Endothelial cell of umbilical vein (primary cell): Measurements from ENCODE around the gene PSME3IP1. TPM values are rescaled to one million over a fixed set of nuclear protein-coding genes. Genes with fewer than 3 reads are reported as not detected.

ENCODE experiments used
- BruUV-seq: library from RNA; stranded (reverse); fragments of 400-500 nt; replicated peaks from 2 replicates; lab custom pipeline; 2021; lab: Mats Ljungman, UMichigan
- CTCF ChIA-PET: fragments of 300-600, 350-600 bp; sonication (Branson Sonifier 250); formaldehyde crosslinking; loops from one replicate; lab custom pipeline; 2021; ENCODE audit warnings: antibody characterized with exemption, inconsistent platforms; lab: Charles Lee
- POLR2A ChIA-PET: fragments of 300-600, 350-600 bp; sonication (Branson Sonifier 250); formaldehyde crosslinking; loops from one replicate; lab custom pipeline; 2021; ENCODE audit warnings: antibody characterized with exemption, inconsistent platforms; lab: Charles Lee
- DNase-seq: peaks from one replicate; pipeline ENCODE4 v3.0.0-alpha.2; 2011; ENCODE audit warnings: low read depth, low spot score
- FAIRE-seq: peaks from 2 replicates; lab custom pipeline; 2011; peaks lifted over from hg19 to GRCh38; lab: Jason Lieb, UNC
- H2AFZ ChIP-seq: 2 replicates; pipeline ENCODE4 v1.6.0; 2012; ENCODE audit warnings: low read depth, low read length, control low read depth, inconsistent platforms
- H3K27ac ChIP-seq: 2 replicates; pipeline ENCODE4 v1.5.1; 2011; ENCODE audit warnings: low read depth, mild to moderate bottlenecking, control low read depth, low read length, moderate library complexity; ENCODE audit not compliant: insufficient read depth
- H3K27me3 ChIP-seq, 2 experiments: 2 replicates each; pipeline versions ENCODE4 v1.6.0 to v1.6.1; 2011; ENCODE audit warnings: low read length in 2 of 2, mixed read lengths in 1 of 2; ENCODE audit not compliant: control insufficient read depth in 2 of 2, insufficient read depth in 2 of 2
- H3K36me3 ChIP-seq, 2 experiments: 2 replicates in 1 of 2; 3 replicates in 1 of 2; pipeline ENCODE4 v1.5.1; 2011; ENCODE audit warnings: low read length in 2 of 2, mild to moderate bottlenecking in 1 of 2, moderate library complexity in 1 of 2; ENCODE audit not compliant: control insufficient read depth in 2 of 2, insufficient read depth in 2 of 2; ENCODE audit errors: extremely low read depth in 1 of 2
- H3K4me1 ChIP-seq: 3 replicates; pipeline ENCODE4 v1.5.1; 2011; ENCODE audit warnings: mild to moderate bottlenecking, low read length; ENCODE audit not compliant: control insufficient read depth, insufficient read depth; ENCODE audit errors: extremely low read depth
- H3K4me2 ChIP-seq: 2 replicates; pipeline ENCODE4 v1.6.1; 2011; ENCODE audit warnings: low read length, control low read depth, mixed read lengths; ENCODE audit not compliant: insufficient read depth
- H3K4me3 ChIP-seq, 3 experiments: fragments of 200-600 bp in 1 of 3; sonication (generic), shearing (Covaris generic) in 1 of 3; replicated peaks in 1 of 3; 2 replicates each; pipeline ENCODE4 v1.5.1; 2011 to 2016; ENCODE audit warnings: control low read depth in 3 of 3, low read length in 3 of 3, mild to moderate bottlenecking in 2 of 3, inconsistent platforms in 1 of 3, low read depth in 1 of 3, moderate library complexity in 1 of 3; ENCODE audit not compliant: insufficient read depth in 1 of 3
- H3K79me2 ChIP-seq: 2 replicates; pipeline ENCODE4 v1.6.0; 2012; ENCODE audit warnings: low read length, inconsistent platforms; ENCODE audit not compliant: control insufficient read depth, insufficient read depth
- H3K9ac ChIP-seq: replicated peaks from 2 replicates; pipeline ENCODE3; 2011; ENCODE audit warnings: low read length, control low read depth; ENCODE audit not compliant: insufficient read depth; ENCODE audit errors: extremely low read depth
- H3K9me1 ChIP-seq: replicated peaks from 3 replicates; pipeline ENCODE4 v1.6.0; 2011; ENCODE audit warnings: mild to moderate bottlenecking, low read length; ENCODE audit not compliant: control insufficient read depth, insufficient read depth; ENCODE audit errors: extremely low read depth
- H3K9me3 ChIP-seq: replicated peaks from 2 replicates; pipeline ENCODE4 v1.5.1; 2012; ENCODE audit warnings: low read length, inconsistent platforms; ENCODE audit not compliant: control insufficient read depth, insufficient read depth
- H4K20me1 ChIP-seq: replicated peaks from 2 replicates; pipeline ENCODE3; 2011; ENCODE audit warnings: mild to moderate bottlenecking, low read length; ENCODE audit not compliant: control insufficient read depth, insufficient read depth; ENCODE audit errors: extremely low read depth
- CTCF ChIP-seq, 2 donors: IDR thresholded peaks; 1 replicate in 1 of 2; 2 replicates in 1 of 2; pipeline ENCODE4 v1.5.1; 2011; ENCODE audit warnings: low read length in 2 of 2, mild to moderate bottlenecking in 2 of 2, moderate library complexity in 2 of 2, control low read depth in 1 of 2, inconsistent platforms in 1 of 2, low read depth in 1 of 2; ENCODE audit not compliant: insufficient read depth in 1 of 2; ENCODE audit errors: extremely low read depth in 1 of 2
- EZH2 ChIP-seq: IDR thresholded peaks from 2 replicates; pipeline ENCODE4 v1.6.1; 2012; ENCODE audit warnings: borderline replicate concordance, low read depth, mild to moderate bottlenecking, moderate library complexity, low read length, inconsistent platforms; ENCODE audit not compliant: severe bottlenecking
- FOS ChIP-seq: IDR thresholded peaks from 2 replicates; pipeline ENCODE4 v1.6.1; 2011; ENCODE audit warnings: mild to moderate bottlenecking, low read length, moderate library complexity, borderline replicate concordance; ENCODE audit not compliant: insufficient read depth
- GATA2 ChIP-seq: IDR thresholded peaks from 2 replicates; pipeline ENCODE4 v1.7.0; 2011; ENCODE audit warnings: low read depth, mild to moderate bottlenecking, moderate library complexity, mixed read lengths, low read length; ENCODE audit not compliant: insufficient read length, insufficient read depth
- JUN ChIP-seq: IDR thresholded peaks from 2 replicates; pipeline ENCODE4 v1.6.1; 2011; ENCODE audit warnings: borderline replicate concordance, low read depth; ENCODE audit not compliant: insufficient read length, insufficient read depth
- MAX ChIP-seq: IDR thresholded peaks from 2 replicates; pipeline ENCODE4 v1.6.1; 2011; ENCODE audit not compliant: insufficient read depth, insufficient read length
- MYC ChIP-seq: IDR thresholded peaks from one replicate; pipeline ENCODE4 v1.6.1; 2011; ENCODE audit warnings: mild to moderate bottlenecking, low read depth, low read length
- POLR2A ChIP-seq: IDR thresholded peaks from 2 replicates; pipeline ENCODE4 v1.6.1; 2012; ENCODE audit warnings: low read depth, mild to moderate bottlenecking, control low read depth, low read length
- POLR2AphosphoS5 ChIP-seq: IDR thresholded peaks from 2 replicates; pipeline ENCODE4 v1.6.1; 2012; ENCODE audit warnings: low read depth, mild to moderate bottlenecking, control low read depth, low read length, moderate library complexity; ENCODE audit not compliant: insufficient read depth
- dilution Hi-C: fragments of 300-500 bp; cut with MboI; formaldehyde crosslinking; loops from one replicate; pipeline ENCODE4 v1.15.0; 2019; ENCODE audit warnings: low sequenced_read_pairs; ENCODE audit not compliant: extremely low pct_ligation_motif_present
- intact Hi-C: fragments of 100-400 bp; cut with micrococcal nuclease; formaldehyde crosslinking; loops from one replicate; pipeline ENCODE4 v1.10.0; 2022
- polyA plus RNA-seq, 4 experiments: library from polyadenylated mRNA; depleted of rRNA in 3 of 4; stranded (reverse) in 3 of 4; unstranded in 1 of 4; fragments of >200 nt; gene quantifications; 2 replicates each; pipeline versions ENCODE4 v1.2.1 to v1.2.3, GENCODE V29; 2011 to 2012; ENCODE audit warnings: missing spikeins in 1 of 4
- total RNA-seq: library from RNA; stranded (reverse); gene quantifications from 2 replicates; pipeline ENCODE4 v1.2.3, GENCODE V29; 2021

The PSME3IP1 gene
- total and polyA plus RNA-seq, 2 donors (not counting 3 experiments of a cell fraction or from before 2014, with no cell fraction given) = 86.2 to 91.8 TPM

DNA sequence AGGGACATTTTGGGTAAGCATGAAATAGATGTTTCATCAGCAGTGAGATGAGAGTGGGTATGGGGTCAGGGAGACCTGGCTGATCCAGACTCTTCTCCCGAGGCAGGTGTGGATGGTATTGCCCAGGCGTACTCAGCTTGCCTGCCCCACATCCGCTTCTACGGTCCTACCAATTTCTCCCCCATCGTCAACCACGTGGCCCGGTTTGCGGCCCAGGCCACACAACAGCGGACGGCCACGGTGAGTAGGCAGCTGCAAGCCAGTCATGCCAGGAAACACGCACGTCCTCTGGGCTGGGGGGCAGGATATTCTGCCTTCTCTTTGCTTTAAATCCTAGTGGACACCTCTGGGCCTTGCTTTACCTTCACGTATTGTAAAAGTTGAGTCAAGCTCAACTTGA is 48.8 kb downstream of the PSME3IP1 start:
- H3K27ac ChIP-seq = no peak overlapping the region
- CTCF ChIA-PET = interaction anchor here (2.1 kb wide), 1 partner anchor 44 kb away, joined by 6 read pairs; the partner anchor contains the start of gene CPNE2
- POLR2A ChIA-PET = no interaction called here

More for the DNA sequence above, 48.8 kb downstream of the PSME3IP1 start:
- H3K9ac ChIP-seq = no peak overlapping the region
- H3K9me3 ChIP-seq = no peaks in the 10 kb centered on the region
- intact Hi-C loops (no loop called here), dilution Hi-C loops (no loop called here)
- no peaks in the 10 kb centered on the region for H3K9me1 ChIP-seq
- H3K79me2 ChIP-seq = no peaks in the 10 kb centered on the region
- no peaks in the 10 kb centered on the region for H4K20me1 ChIP-seq
- DNase-seq = no peak
- no peaks in the 10 kb centered on the region for H3K36me3 ChIP-seq
- no peak overlapping the region for H3K4me3 ChIP-seq
- FAIRE-seq = no peak
- no peaks in the 10 kb centered on the region for H3K27me3 ChIP-seq
- TF ChIP-seq GATA2 (no peak), MYC (no peak), POLR2AphosphoS5 (no peak), FOS (no peak), EZH2 (no peak), JUN (no peak), CTCF (IDR thresholded peaks at IDR 0.05; ENCODE audit: extremely low read depth in 1 of 2, insufficient read depth in 1 of 2, low read depth in 1 of 2, low read length in 2 of 2) (no peak), POLR2A (no peak), MAX (no peak)
- no peak overlapping the region for H2AFZ ChIP-seq
- no TSS peak for BruUV-seq
- H3K4me2 ChIP-seq = no peak overlapping the region
- H3K4me1 ChIP-seq = peaks cover 18% of the 10 kb centered on the region
